HG02798 (cell line): ENCODE measurements around the gene POM121L12.

Experiments used
- ATAC-seq: cut with Tn5 transposase; IDR thresholded peaks from one replicate; pipeline ENCODE4 v1.9.1; 2021; ENCODE audit warnings: mild to moderate bottlenecking; ENCODE audit not compliant: unreplicated experiment, poor library complexity

Gene POM121L12

DNA sequence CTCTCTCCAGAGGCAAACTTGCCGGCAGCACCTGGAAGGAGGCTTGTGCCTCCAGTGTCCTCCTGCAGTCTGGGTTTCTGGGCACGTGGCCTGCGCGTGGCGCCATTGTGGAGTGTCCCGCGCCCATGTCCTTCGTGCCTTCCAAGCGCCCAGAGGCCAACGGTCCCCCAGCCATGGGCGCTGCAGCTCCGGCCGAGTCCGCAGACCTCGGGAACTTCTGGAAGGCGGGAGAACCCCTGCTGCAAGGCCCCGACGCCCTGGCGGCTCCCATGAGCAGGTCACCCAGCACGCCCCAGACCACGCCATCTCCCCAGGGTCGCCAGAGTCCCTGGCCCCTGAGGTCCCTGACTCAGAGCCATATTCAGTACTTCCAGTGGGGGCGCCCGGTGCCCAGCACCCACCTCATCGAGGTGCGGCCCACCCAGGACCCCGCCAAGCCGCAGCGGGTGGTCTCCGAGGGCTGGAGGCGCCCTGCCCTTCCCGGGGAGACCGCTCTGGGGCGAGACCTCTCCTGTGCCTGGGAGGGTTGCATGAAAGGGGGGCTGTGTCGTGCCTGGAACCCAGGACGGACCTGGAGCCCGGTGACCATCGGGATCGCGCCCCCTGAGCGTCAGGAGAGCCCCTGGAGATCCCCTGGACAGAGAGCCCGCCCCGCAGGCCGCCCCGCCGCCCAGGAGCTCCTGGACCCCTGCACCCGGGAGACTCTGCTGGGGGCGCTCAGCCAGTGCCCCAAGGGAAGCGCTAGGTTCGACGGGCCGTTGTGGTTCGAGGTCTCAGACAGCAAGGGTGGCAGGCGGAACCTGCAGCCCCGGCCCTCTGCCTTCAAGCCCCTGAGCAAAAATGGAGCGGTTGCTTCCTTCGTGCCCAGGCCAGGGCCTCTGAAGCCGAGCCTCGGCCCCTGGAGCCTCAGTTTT, at the start of gene POM121L12:
Gene POM121L12 (plus strand): TSS at position 135 of the 914 bp plus-strand sequence. CDS start 39 bp downstream, at position 174.
- ATAC-seq = no peak

- no peak for ATAC-seq
These were observed 43.4 kb upstream of the POM121L12 start for GRCh38 chr7:52992001-52992400.

- no peak for ATAC-seq
These were observed 42.8 kb upstream of the POM121L12 start for GRCh38 chr7:52992479-52993162.

DNA sequence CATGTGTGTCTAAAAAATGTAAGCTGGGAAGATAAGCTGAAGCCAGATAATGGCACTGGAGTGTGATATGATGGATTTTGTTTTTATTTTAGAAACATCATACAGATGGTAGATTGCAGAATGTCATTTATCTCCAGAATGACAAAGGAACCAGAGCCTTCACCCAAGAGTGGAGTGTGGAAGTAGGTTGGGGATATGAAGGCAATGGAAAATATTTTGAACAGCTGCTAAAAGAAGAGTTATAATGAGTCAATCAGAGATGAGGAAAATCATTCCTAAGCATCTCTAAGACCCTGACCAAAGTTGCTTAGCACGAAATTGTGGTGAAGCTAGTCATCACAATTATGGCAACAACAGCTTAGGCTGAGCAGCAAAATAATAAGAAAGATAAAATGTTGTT, 39.8 kb upstream of the POM121L12 start:
- no peak for ATAC-seq

GRCh38 chr7:53001221-53001620, 34.2 kb upstream of the POM121L12 start:
- ATAC-seq = no peak

DNA sequence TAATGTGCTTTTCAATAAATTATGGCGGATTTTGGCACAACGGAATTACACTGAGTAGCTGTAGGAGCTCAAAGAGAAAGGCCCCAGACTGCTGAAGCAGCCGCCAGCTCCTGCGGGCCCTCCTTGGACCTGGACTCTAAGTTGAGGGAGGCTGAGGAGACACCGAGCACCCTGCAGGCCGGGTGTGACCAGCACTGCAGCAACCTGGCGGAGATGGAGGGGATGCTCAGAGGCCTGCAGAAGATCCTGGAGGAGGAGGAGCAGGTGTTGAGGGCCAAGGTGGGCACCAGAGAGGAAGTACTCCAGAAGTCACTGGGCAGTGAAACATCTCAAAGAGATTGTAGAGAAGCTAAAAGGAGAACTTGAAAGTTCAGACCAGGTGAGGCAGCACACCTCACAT, 33.0 kb upstream of the POM121L12 start:
- ATAC-seq = no peak

- no peak for ATAC-seq
These were observed 31.6 kb upstream of the POM121L12 start for GRCh38 chr7:53003653-53004445.

DNA sequence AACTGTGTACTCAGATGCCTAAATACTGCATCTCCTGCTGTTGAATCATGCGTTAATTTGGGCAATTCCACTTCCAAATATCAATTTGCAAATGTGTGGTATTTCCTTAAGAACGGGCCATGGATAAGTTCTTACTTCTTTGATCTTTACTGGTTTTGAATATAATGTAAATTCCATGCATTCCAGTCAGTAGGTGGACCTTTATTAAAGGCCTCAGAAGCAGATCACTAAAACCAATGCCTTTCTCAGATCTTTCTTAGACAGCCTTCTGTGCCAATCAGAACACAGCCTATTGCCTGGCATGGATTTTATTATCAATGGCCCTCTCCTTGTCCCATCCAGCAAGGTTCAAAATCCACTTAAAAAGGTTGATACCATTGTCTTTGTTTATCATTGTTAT, 21.5 kb upstream of the POM121L12 start:
- no peak for ATAC-seq

- ATAC-seq = no peak
These were observed 20.0 kb upstream of the POM121L12 start for GRCh38 chr7:53015463-53015862.

DNA sequence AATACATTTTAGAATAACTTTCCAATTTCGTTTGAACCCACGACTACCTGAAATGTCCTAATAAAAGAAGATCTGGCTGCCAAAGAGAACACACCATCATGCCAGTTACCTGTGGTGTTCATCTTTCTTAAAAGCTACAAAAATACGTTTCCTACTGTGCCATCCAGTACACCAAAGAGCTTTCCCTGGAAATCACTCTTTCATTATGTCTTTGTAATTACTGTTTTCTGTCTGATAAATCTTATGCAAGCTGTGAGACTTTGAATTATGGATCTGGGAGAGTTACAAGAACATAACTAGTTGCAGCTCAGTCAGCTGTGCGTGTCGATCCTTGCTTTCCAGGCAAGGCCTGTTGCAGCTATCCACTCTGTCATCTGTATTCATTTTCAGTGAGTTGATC, 12.5 kb upstream of the POM121L12 start:
- no peak for ATAC-seq

DNA sequence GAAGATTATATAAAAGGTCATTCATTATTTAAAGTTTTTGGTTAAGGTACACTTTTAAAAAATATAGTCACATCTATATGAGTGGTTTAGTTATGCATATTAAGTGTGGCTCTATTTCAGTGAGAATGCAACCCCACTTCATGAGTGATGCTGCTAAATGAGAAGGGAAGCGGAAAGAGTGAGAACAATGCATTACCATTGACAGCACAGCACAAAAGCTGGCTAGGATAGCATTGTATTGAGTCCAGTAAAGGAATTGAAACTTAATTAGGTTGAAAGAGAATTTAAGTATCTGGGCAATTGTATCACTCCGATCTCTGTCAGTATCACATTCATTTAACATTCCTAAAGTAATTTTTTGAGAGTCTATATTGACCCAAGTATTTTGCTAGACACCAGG, 13.2 kb downstream of the POM121L12 start:
- ATAC-seq = no peak

GRCh38 chr7:53050433-53050832, 15.0 kb downstream of the POM121L12 start:
- no peak for ATAC-seq

DNA sequence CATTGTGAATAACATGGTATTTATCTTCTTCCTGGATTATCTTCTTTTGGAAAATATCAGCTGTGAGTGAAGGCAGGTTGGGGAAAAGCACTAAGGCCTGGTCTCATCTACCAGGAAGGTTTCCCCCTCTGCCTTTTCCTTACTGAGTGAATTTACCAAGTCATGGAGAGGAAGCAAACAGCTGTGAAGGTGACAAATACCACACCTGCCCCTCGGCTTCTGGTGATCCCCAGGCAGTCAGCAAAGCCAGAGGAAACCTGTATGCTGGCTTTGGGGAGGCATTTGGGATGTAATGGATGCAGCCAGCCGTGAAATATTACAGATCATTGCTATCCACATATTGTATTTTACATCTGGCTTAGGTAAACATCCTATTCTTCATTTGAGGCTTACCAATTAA, 24.2 kb downstream of the POM121L12 start:
- ATAC-seq = no peak

- no peak for ATAC-seq
These were observed 24.6 kb downstream of the POM121L12 start for GRCh38 chr7:53060066-53060465.

GRCh38 chr7:53062796-53063195, 27.4 kb downstream of the POM121L12 start:
- ATAC-seq = no peak

DNA sequence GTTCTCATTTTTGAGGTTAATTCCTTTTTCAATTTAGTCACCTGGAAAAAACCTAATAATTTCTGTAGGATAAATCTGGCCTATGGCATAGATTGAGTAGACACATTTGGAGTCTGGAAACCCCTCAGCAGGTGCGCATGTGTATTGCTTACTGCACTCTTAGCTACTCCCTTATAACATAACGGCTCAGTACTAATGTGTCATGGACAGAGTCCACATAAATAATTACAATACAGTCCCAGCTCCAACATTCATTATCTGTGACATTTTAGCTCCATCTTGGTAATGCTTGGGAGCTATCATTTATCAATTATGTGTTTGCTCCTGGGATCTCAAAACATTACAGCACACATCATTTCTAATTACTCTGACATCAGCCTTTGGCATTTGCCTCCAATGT, 33.2 kb downstream of the POM121L12 start:
- ATAC-seq = no peak

DNA sequence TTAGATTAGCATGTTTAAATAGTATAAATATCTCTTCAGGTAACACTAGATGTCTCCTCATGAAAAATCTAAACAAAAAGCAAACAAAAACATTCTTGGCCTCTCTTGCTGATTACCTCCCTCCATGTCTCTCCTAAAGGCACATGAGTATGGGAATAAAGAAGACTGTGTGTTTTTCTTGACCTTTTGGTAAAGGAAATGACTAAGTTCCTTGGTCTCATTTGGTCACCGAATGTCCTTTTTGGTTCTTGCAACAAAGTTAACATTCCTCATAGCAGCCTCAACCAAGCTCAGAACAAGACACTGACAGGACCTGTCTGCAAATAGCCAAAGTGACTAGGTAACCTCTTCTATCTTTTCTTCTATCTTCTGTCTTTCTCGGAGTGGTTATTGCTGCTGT, 35.5 kb downstream of the POM121L12 start:
- ATAC-seq = no peak
